Hepatocyte (in vitro differentiated cells): ENCODE measurements around the gene C20orf202.

ENCODE experiments used
- CTCF ChIP-seq: fragments of 200-600 bp; sonication (generic); IDR thresholded peaks from 2 replicates; pipeline ENCODE4 v1.5.1; 2016; ENCODE audit warnings: antibody characterized with exemption, mild to moderate bottlenecking; ENCODE audit not compliant: poor library complexity
- EZH2 ChIP-seq: fragments of 200-600 bp; sonication (generic); IDR thresholded peaks from 2 replicates; pipeline ENCODE4 v1.6.1; 2016; ENCODE audit warnings: antibody characterized with exemption, mild to moderate bottlenecking, borderline replicate concordance
- EZH2phosphoT487 ChIP-seq: fragments of 200-600 bp; sonication (generic); IDR thresholded peaks from one replicate; pipeline ENCODE4 v1.6.1; 2018; ENCODE audit warnings: antibody characterized with exemption, mild to moderate bottlenecking, low read depth, moderate library complexity; ENCODE audit not compliant: unreplicated experiment, severe bottlenecking

- TF ChIP-seq CTCF (no peak), EZH2phosphoT487 (no peak), EZH2 (no peak)
Observed at GRCh38 chr20:1207293-1207878, 4.1 kb downstream of the C20orf202 start.
